Caco-2 (cell line): ENCODE results near the gene LUC7L. TPM values are rescaled to one million over a fixed set of nuclear protein-coding genes. Genes with fewer than 3 reads are reported as not detected.

ENCODE experiments used
- BruUV-seq: library from RNA; stranded (reverse); fragments of 400-500 nt; replicated peaks from 2 replicates; lab custom pipeline; 2021; lab: Mats Ljungman, UMichigan
- CTCF ChIA-PET: fragments of 300-600 bp; sonication (Branson Sonifier 250); formaldehyde crosslinking; loops from one replicate; lab custom pipeline; 2022; ENCODE audit warnings: antibody characterized with exemption; lab: Charles Lee
- POLR2A ChIA-PET: fragments of 300-600 bp; sonication (Branson Sonifier 250); formaldehyde crosslinking; loops from one replicate; lab custom pipeline; 2022; ENCODE audit warnings: antibody characterized with exemption; lab: Charles Lee
- DNase-seq, 2 experiments: peaks; one replicate each; pipeline versions ENCODE4 v3.0.0 to v3.0.0-alpha.2; 2020 to 2022
- H3K27me3 ChIP-seq: replicated peaks from 2 replicates; pipeline ENCODE4 v1.6.0; 2011; ENCODE audit warnings: low read length; ENCODE audit not compliant: control insufficient read depth, insufficient read depth
- H3K36me3 ChIP-seq: 2 replicates; pipeline ENCODE4 v1.5.1; 2011; ENCODE audit warnings: low read length; ENCODE audit not compliant: control insufficient read depth, insufficient read depth
- H3K4me1 ChIP-seq: fragments of 250-450 bp; sonication (Bioruptor Pico); 2 replicates; pipeline ENCODE4 v1.5.1; 2020; ENCODE audit warnings: mild to moderate bottlenecking
- H3K4me3 ChIP-seq: 2 replicates; pipeline ENCODE4 v1.5.1; 2011; ENCODE audit warnings: low read depth, mild to moderate bottlenecking, control low read depth, low read length
- H3K9me3 ChIP-seq: fragments of 250-450 bp; sonication (Bioruptor Pico); 2 replicates; pipeline ENCODE4 v1.5.1; 2020; ENCODE audit warnings: mild to moderate bottlenecking, moderate library complexity
- H3K27ac Mint-ChIP-seq: one replicate; pipeline ENCODE4 v1.8.0; 2022; ENCODE audit warnings: mixed read lengths; ENCODE audit not compliant: unreplicated experiment
- H3K27me3 Mint-ChIP-seq: one replicate; pipeline ENCODE4 v1.8.0; 2022; ENCODE audit warnings: mixed read lengths; ENCODE audit not compliant: insufficient read depth, unreplicated experiment
- H3K36me3 Mint-ChIP-seq: one replicate; pipeline ENCODE4 v1.8.0; 2022; ENCODE audit warnings: mild to moderate bottlenecking, mixed read lengths; ENCODE audit not compliant: insufficient read depth, unreplicated experiment
- H3K4me1 Mint-ChIP-seq: one replicate; pipeline ENCODE4 v1.8.0; 2022; ENCODE audit warnings: low read depth, mixed read lengths; ENCODE audit not compliant: unreplicated experiment
- H3K4me3 Mint-ChIP-seq: one replicate; pipeline ENCODE4 v1.8.0; 2022; ENCODE audit warnings: mild to moderate bottlenecking, moderate library complexity, mixed read lengths; ENCODE audit not compliant: unreplicated experiment
- H3K9me3 Mint-ChIP-seq: one replicate; pipeline ENCODE4 v1.8.0; 2022; ENCODE audit warnings: mixed read lengths; ENCODE audit not compliant: unreplicated experiment
- CTCF ChIP-seq, 2 experiments: fragments of 200-600 bp in 1 of 2; IDR thresholded peaks; 1 replicate in 1 of 2; 2 replicates in 1 of 2; pipeline versions ENCODE4 v1.5.1 to v1.8.0; 2011 to 2022; ENCODE audit warnings: antibody characterized with exemption in 1 of 2, control low read depth in 1 of 2, inconsistent platforms in 1 of 2, low read depth in 1 of 2, low read length in 1 of 2, mild to moderate bottlenecking in 1 of 2, moderate library complexity in 1 of 2; ENCODE audit not compliant: insufficient read depth in 1 of 2, severe bottlenecking in 1 of 2, unreplicated experiment in 1 of 2
- intact Hi-C: fragments of 100-400 bp; cut with micrococcal nuclease; formaldehyde crosslinking; loops from one replicate; pipeline ENCODE4 v1.10.0; 2022; ENCODE audit not compliant: unreplicated experiment
- total RNA-seq: library from RNA; stranded (reverse); gene quantifications from 2 replicates; pipeline ENCODE4 v1.2.3, GENCODE V29; 2022

LUC7L gene
- total RNA-seq, 1 experiment from 2014 or later, result 80.7 TPM

- peak overlapping the region; percentile 93 for H3K4me3 ChIP-seq
- no peaks in the 10 kb centered on the region for H3K4me1 ChIP-seq
- Mint-ChIP-seq H3K4me1 (peaks cover 6% of the 10 kb centered on the region), H3K27me3 (no peaks in the 10 kb centered on the region), H3K9me3 (no peaks in the 10 kb centered on the region), H3K4me3 (peak overlapping the region; percentile 90), H3K36me3 (peaks cover 46% of the 10 kb centered on the region), H3K27ac (peak overlapping the region; percentile 90)
- no peaks in the 10 kb centered on the region for H3K27me3 ChIP-seq
- no TSS peak for BruUV-seq
- ChIA-PET POLR2A (interaction anchor here (0.9 to 2.0 kb wide), 2 partner anchors 11 to 122 kb away, joined by 5 to 8 read pairs; partner anchors contain the start of gene AXIN1), CTCF (interaction anchor here (2.8 kb wide), 1 partner anchor 123 kb away, joined by 16 read pairs; no protein-coding TSS in a partner anchor)
- intact Hi-C loops, result loop anchor here (5.0 kb wide), 1 partner anchor 122 kb away; the partner anchor contains the start of gene AXIN1
- peak in 1 of 2 experiments; percentile 15 for DNase-seq
- H3K9me3 ChIP-seq, result no peaks in the 10 kb centered on the region
- TF ChIP-seq CTCF (IDR thresholded peaks at IDR 0.05; ENCODE audit: insufficient read depth in 1 of 2, low read depth in 1 of 2, low read length in 1 of 2, severe bottlenecking in 1 of 2, unreplicated experiment in 1 of 2), result no peak
- peaks cover 1% of the 10 kb centered on the region for H3K36me3 ChIP-seq
These were observed 557 bp upstream of the LUC7L start for GRCh38 chr16:229731-230281.

GRCh38 chr16:228151-228851 lies 948 bp downstream of the LUC7L start:
- intact Hi-C loops, result loop anchor here (5.0 kb wide), 1 partner anchor 124 kb away; the partner anchor contains the start of gene AXIN1
- Histone ChIP-seq H3K36me3 (peaks cover 1% of the 10 kb centered on the region), H3K4me1 (no peaks in the 10 kb centered on the region), H3K9me3 (no peaks in the 10 kb centered on the region), H3K4me3 (peak overlapping the region; percentile 93), H3K27me3 (no peaks in the 10 kb centered on the region)
- Mint-ChIP-seq H3K9me3 (no peaks in the 10 kb centered on the region), H3K4me1 (peaks cover 6% of the 10 kb centered on the region), H3K27ac (peak overlapping the region; percentile 90), H3K4me3 (peak overlapping the region; percentile 90), H3K36me3 (peaks cover 60% of the 10 kb centered on the region), H3K27me3 (no peaks in the 10 kb centered on the region)
- no peak for TF ChIP-seq CTCF (IDR thresholded peaks at IDR 0.05; ENCODE audit: insufficient read depth in 1 of 2, low read depth in 1 of 2, low read length in 1 of 2, severe bottlenecking in 1 of 2, unreplicated experiment in 1 of 2)
- no peak for DNase-seq
- ChIA-PET CTCF (interaction anchor here (0.5 to 2.8 kb wide), 2 partner anchors 9 to 125 kb away, joined by 4 to 16 read pairs; no protein-coding TSS in a partner anchor), POLR2A (interaction anchor here (0.8 to 2.0 kb wide), 3 partner anchors 9 to 175 kb away, joined by 3 to 8 read pairs (median 4); partner anchors contain the start of genes AXIN1, POLR3K and SNRNP25)
- no TSS peak for BruUV-seq

DNA sequence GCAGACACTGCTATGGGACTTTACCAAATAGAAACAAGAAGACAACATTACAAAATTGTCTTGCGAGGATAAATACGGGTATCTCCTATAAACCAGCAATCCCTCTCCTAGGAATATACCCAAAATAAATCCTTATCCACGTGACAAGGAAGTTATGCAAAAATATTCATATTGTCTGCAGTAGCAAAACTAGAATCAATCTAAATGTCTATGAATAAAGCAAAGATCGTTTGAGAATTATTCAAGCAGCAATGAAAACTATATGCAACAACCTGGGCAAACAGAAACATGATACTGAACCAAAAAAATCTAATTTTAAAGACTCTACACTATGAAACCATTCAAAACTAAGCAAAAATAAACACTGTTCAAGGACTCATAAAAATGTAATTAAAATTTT lies 9.2 kb downstream of the LUC7L start:
- Mint-ChIP-seq H3K27ac (no peak overlapping the region), H3K36me3 (peaks cover 98% of the 10 kb centered on the region), H3K4me1 (no peaks in the 10 kb centered on the region), H3K4me3 (no peak overlapping the region), H3K9me3 (no peaks in the 10 kb centered on the region), H3K27me3 (no peaks in the 10 kb centered on the region)
- intact Hi-C loops, result no loop called here
- no peak for DNase-seq
- no peaks in the 10 kb centered on the region for H3K4me1 ChIP-seq
- no peaks in the 10 kb centered on the region for H3K9me3 ChIP-seq
- no peak overlapping the region for H3K4me3 ChIP-seq
- H3K27me3 ChIP-seq, result no peaks in the 10 kb centered on the region
- TF ChIP-seq CTCF (IDR thresholded peaks at IDR 0.05; ENCODE audit: insufficient read depth in 1 of 2, low read depth in 1 of 2, low read length in 1 of 2, severe bottlenecking in 1 of 2, unreplicated experiment in 1 of 2), result no peak
- H3K36me3 ChIP-seq, result no peaks in the 10 kb centered on the region; the same call in 1 of the 2 replicates
- CTCF ChIA-PET, result no interaction called here
- POLR2A ChIA-PET, result interaction anchor here (1.0 kb wide), 1 partner anchor 8 kb away, joined by 4 read pairs; no protein-coding TSS in a partner anchor
- BruUV-seq, result TSS peak; percentile 2
